Activated CD8-positive, alpha-beta memory T cell treated with anti-CD3 and anti-CD28 coated beads for 36 hours (primary cell): ENCODE measurements around the gene NPR3. TPM values are rescaled to one million over a fixed set of nuclear protein-coding genes. Genes with fewer than 3 reads are reported as not detected.
"Not testable (repeated sequence)": the region's sequence is repeated elsewhere in the genome, so short reads cannot be mapped to it uniquely, and the experiment has no call there.

ENCODE experiments used
- CTCF ChIA-PET: fragments of 350-600 bp; sonication (Branson Sonifier 250); formaldehyde crosslinking; loops from one replicate; lab custom pipeline; 2021; ENCODE audit warnings: antibody characterized with exemption; lab: Charles Lee
- POLR2A ChIA-PET: fragments of 350-600 bp; sonication (Branson Sonifier 250); formaldehyde crosslinking; loops from one replicate; lab custom pipeline; 2021; ENCODE audit warnings: antibody characterized with exemption; lab: Charles Lee
- total RNA-seq, 2 experiments: library from RNA; stranded (reverse); gene quantifications; one replicate each; pipeline ENCODE4 v1.2.3, GENCODE V29; 2021

NPR3 gene
- total RNA-seq, 2 experiments from 2014 or later, result not detected

DNA sequence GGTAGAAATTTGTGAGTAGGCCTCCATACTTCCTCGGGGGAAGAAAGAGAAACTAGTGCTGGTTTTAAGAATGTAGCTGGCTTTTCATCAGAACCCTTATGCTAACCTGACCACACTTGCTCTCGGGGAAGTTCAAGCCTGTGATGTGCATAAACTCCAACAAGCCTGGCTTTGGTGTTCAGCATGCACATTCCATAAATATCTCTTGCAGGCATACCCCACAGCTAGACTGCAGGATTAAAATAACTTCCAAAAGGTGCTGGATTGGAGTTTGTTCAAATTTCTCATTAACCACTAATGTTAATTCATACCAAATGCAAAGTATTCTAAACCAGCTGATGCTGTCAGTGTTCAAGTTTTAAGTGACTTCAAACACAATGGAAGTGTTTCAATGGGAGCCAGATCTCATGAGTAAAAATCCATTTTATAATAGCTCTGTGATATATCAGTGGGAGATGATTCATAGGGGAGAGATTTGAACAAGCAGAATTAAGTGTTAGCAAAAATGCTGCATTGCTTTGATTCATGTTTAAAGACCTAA is 79.4 kb downstream of the NPR3 start:
- ChIA-PET CTCF (no interaction called here), POLR2A (no interaction called here)

- POLR2A ChIA-PET, result no interaction called here
- CTCF ChIA-PET, result no interaction called here
These were observed 80.6 kb downstream of the NPR3 start for GRCh38 chr5:32791536-32792243.

- CTCF ChIA-PET, result no interaction called here
- POLR2A ChIA-PET, result no interaction called here
These were observed 83.0 kb downstream of the NPR3 start for GRCh38 chr5:32794086-32794485.

GRCh38 chr5:32802764-32803163 is 91.6 kb downstream of the NPR3 start:
- POLR2A ChIA-PET, result no interaction called here
- CTCF ChIA-PET, result no interaction called here

GRCh38 chr5:32803656-32804055 is 92.5 kb downstream of the NPR3 start:
- CTCF ChIA-PET, result no interaction called here
- POLR2A ChIA-PET, result no interaction called here

DNA sequence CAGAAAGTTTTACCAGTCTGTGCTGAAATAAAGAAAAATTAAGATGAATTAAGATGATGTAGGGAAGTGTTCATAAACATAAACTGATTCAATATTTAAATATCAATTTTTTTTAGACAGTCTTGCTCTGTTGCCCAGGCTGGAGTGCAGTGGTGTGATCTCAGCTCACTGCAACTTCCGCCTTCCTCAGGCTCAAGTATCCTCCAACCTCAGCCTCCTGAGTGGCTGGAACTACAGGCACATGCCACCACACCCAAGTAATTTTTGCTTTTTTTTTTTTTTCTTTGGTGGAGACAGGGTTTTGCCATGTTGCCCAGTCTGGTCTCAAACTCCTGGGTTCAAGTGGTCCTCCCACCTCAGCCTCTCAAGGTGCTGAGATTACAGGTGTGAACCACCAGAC is 94.3 kb downstream of the NPR3 start:
- CTCF ChIA-PET, result not testable (repeated sequence)

DNA sequence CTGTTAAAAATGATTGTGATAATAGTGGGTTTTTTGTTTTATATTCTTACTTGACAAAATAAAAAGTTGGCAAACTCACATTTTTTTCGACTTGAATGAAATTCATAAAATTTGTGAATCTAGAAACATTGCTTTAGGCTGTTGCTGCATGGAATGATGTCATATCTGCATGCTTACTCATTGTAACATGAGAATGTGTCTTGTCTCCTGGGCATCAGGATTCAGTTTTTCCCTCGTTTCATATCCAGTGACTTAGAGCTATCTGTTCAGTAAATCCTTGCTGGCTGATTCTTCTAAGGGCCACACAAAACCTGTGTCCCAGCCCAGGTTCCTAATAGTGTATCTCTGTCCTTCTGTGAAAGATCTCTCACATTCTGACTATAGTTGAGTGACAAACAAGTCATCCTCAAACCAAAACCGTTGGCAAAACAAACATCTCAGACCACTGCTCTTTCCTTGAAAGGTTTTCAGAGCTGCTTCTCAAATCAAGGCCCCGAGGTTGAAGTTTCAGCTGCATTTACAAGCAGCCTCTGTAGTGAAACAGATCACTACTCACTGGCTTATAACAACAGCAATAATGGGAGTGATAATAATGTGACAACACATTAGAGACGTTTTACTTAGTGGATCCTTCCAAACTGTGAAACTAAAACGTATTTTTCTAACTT is 95.0 kb downstream of the NPR3 start:
- ChIA-PET CTCF (no interaction called here), POLR2A (no interaction called here)

More for the DNA sequence above, 94.3 kb downstream of the NPR3 start:
- POLR2A ChIA-PET, result not testable (repeated sequence)

- POLR2A ChIA-PET, result no interaction called here
These were observed 97.7 kb downstream of the NPR3 start for GRCh38 chr5:32808783-32809182.

GRCh38 chr5:32810804-32811203 is 99.7 kb downstream of the NPR3 start:
- POLR2A ChIA-PET, result no interaction called here
- CTCF ChIA-PET, result no interaction called here

More at GRCh38 chr5:32808783-32809182, 97.7 kb downstream of the NPR3 start:
- CTCF ChIA-PET, result no interaction called here

- ChIA-PET CTCF (no interaction called here), POLR2A (no interaction called here)
These were observed 101.3 kb downstream of the NPR3 start for GRCh38 chr5:32812399-32812798.

DNA sequence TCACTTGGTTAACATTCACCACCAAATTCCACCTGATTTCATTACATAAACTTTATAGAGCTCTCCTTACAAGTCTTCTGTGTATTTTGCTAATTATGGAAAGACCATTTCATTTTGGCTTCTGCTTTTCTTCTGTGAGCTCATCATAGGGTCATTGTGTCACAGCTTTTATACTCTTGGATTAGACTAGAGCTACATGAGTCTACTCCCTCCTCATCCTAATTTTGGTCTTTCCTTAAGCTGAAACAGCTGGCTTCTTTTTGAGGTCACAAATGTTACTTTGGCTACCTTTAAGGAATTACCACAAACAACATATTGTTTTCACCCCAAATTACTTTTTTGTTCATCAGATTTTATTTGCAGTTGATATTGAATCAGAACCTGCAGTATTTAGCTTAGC is 103.0 kb downstream of the NPR3 start:
- POLR2A ChIA-PET, result no interaction called here
- CTCF ChIA-PET, result no interaction called here

DNA sequence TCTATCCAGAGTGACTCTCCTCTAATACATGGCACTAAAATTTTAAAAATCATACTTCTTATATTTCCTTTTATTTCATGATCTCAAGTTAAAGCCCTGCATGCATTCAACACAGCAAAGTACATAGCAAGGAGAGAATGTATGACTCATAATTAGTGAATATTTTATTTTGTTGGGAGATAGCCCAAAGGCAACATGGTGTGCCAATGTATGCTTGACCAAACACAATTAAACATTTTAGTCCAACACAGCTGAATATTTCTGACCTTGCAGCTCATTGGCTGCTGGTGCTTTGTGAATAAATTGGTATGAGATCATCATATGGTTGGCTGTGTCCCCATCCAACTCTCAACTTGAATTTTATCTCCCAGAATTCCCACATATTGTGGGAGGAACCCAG is 103.5 kb downstream of the NPR3 start:
- CTCF ChIA-PET, result no interaction called here
- POLR2A ChIA-PET, result no interaction called here

- POLR2A ChIA-PET, result no interaction called here
- CTCF ChIA-PET, result no interaction called here
These were observed 116.9 kb downstream of the NPR3 start for GRCh38 chr5:32827981-32828380.

- CTCF ChIA-PET, result no interaction called here
- POLR2A ChIA-PET, result no interaction called here
These were observed 117.4 kb downstream of the NPR3 start for GRCh38 chr5:32828492-32828891.

- CTCF ChIA-PET, result no interaction called here
- POLR2A ChIA-PET, result no interaction called here
These were observed 120.5 kb downstream of the NPR3 start for GRCh38 chr5:32831624-32832023.

GRCh38 chr5:32833127-32833526 is 122.0 kb downstream of the NPR3 start:
- ChIA-PET POLR2A (no interaction called here), CTCF (no interaction called here)

GRCh38 chr5:32833663-32834062 is 122.5 kb downstream of the NPR3 start:
- CTCF ChIA-PET, result no interaction called here
- POLR2A ChIA-PET, result no interaction called here

- ChIA-PET POLR2A (no interaction called here), CTCF (no interaction called here)
These were observed 123.1 kb downstream of the NPR3 start for GRCh38 chr5:32834251-32834650.

GRCh38 chr5:32836176-32836575 is 125.1 kb downstream of the NPR3 start:
- ChIA-PET POLR2A (no interaction called here), CTCF (no interaction called here)

GRCh38 chr5:32837211-32837610 is 126.1 kb downstream of the NPR3 start:
- ChIA-PET CTCF (no interaction called here), POLR2A (no interaction called here)

DNA sequence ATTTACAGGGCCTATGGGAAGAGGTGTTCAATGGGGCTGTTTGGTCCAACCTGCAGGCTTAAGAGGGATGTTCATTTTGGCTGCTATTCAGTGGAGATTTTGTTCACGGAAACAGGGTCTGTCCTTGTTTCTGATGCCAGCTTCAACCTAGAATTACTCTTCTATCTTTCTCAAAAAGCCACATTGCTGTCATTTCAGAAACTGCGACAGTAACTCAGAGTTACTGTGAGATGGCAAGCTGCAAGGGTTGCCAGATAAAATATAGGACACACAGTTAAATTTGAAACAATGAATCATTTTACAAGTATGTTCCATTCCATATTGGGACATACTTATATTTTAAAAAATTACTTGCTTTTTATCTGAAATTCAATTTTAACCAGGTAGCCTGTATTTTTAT is 128.0 kb downstream of the NPR3 start:
- CTCF ChIA-PET, result no interaction called here

More for the DNA sequence above, 128.0 kb downstream of the NPR3 start:
- POLR2A ChIA-PET, result no interaction called here
